Activated T-cell treated with anti-CD3 and anti-CD28 coated beads, Interleukin-2, amount 50 U/mL, for 72 hours (primary cell): ENCODE results near the gene DHRS7. TPM values are rescaled to one million over a fixed set of nuclear protein-coding genes. Genes with fewer than 3 reads are reported as not detected.

Experiments used
- ATAC-seq, 2 donors: fragments of 150-1000 bp; cut with Tn5 transposase; replicated peaks in 1 of 2; 2 replicates each; pipeline ENCODE4 v1.10.0; 2021; ENCODE audit warnings: moderate library complexity in 2 of 2, mild to moderate bottlenecking in 1 of 2
- DNase-seq, 2 donors: peaks; one replicate each; pipeline ENCODE4 v3.0.0; 2021 to 2022; ENCODE audit warnings: mixed read lengths in 1 of 2
- H3K27ac Mint-ChIP-seq: one replicate; pipeline ENCODE4 v1.8.0; 2022; ENCODE audit warnings: mild to moderate bottlenecking, moderate library complexity, mixed read lengths
- H3K27me3 Mint-ChIP-seq: one replicate; pipeline ENCODE4 v1.8.0; 2022; ENCODE audit warnings: low read depth, mixed read lengths
- H3K36me3 Mint-ChIP-seq, 2 donors: one replicate each; pipeline ENCODE4 v1.8.0; 2022; ENCODE audit warnings: mixed read lengths in 2 of 2, mild to moderate bottlenecking in 1 of 2; ENCODE audit not compliant: insufficient read depth in 2 of 2
- H3K4me1 Mint-ChIP-seq: one replicate; pipeline ENCODE4 v1.8.0; 2022; ENCODE audit warnings: low read depth, mixed read lengths
- H3K4me3 Mint-ChIP-seq, 2 donors: one replicate each; pipeline ENCODE4 v1.8.0; 2022; ENCODE audit warnings: mild to moderate bottlenecking in 2 of 2, mixed read lengths in 2 of 2, moderate library complexity in 2 of 2
- H3K9me3 Mint-ChIP-seq, 2 donors: one replicate each; pipeline ENCODE4 v1.8.0; 2022; ENCODE audit warnings: mixed read lengths in 2 of 2
- total RNA-seq, 2 donors: library from RNA; stranded (reverse); gene quantifications; one replicate each; pipeline ENCODE4 v1.2.3, GENCODE V29; 2022

Gene DHRS7
- total RNA-seq, 2 donors from 2014 or later: 71.3 to 79.4 TPM

GRCh38 chr14:60095781-60096450, 69.3 kb downstream of the DHRS7 start:
- DNase-seq: no peak
- Mint-ChIP-seq H3K27ac (no peak overlapping the region), H3K36me3 (peaks cover 10 to 17% of the 10 kb centered on the region in 2 donors), H3K4me1 (peaks cover 33% of the 10 kb centered on the region), H3K9me3 (peaks cover 0 to 2% of the 10 kb centered on the region in 2 donors), H3K27me3 (no peaks in the 10 kb centered on the region), H3K4me3 (no peak overlapping the region)
- ATAC-seq: no peak

DNA sequence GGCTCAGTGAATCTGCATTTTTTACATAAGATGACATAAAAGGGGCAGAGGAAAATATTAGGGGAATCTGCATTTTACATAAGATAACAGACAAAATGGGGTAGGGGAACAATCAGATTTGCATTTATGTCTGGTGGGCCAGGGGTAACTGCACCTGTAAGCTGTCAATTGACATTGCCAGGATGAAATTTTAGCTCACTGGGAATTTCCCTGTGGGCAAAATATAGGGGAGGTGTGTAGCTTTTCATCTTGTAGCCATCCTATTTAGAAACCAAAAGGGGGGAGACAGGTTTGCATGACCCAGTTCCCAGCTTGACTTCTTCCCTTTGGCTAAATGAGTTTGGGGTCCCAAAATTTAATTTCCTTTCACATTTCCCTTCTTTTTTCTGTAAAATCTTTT, 70.0 kb downstream of the DHRS7 start:
- ATAC-seq (no peak), DNase-seq (no peak)
- Mint-ChIP-seq H3K27ac (no peak overlapping the region), H3K36me3 (peaks cover 10 to 17% of the 10 kb centered on the region in 2 donors), H3K9me3 (peaks cover 0 to 2% of the 10 kb centered on the region in 2 donors), H3K4me3 (peak overlapping the region; percentile 20 to 91), H3K4me1 (peaks cover 37% of the 10 kb centered on the region), H3K27me3 (no peaks in the 10 kb centered on the region)

- peak; percentile 12 to 29 for ATAC-seq
- H3K36me3 Mint-ChIP-seq: peaks cover 10 to 17% of the 10 kb centered on the region in 2 donors
- peak overlapping the region; percentile 98 for H3K27ac Mint-ChIP-seq
- peak overlapping the region; percentile 91 to 98 for H3K4me3 Mint-ChIP-seq
- peak; percentile 52 to 54 for DNase-seq
- H3K9me3 Mint-ChIP-seq: peaks cover 0 to 2% of the 10 kb centered on the region in 2 donors
- no peaks in the 10 kb centered on the region for H3K27me3 Mint-ChIP-seq
- H3K4me1 Mint-ChIP-seq: peaks cover 39% of the 10 kb centered on the region
These were observed 70.8 kb downstream of the DHRS7 start for GRCh38 chr14:60094306-60094897.

Other genes with a start within 250 kb of the DHRS7 start
- gene LRRC9, start 245.3 kb downstream of the DHRS7 start, total RNA-seq: not detected
- gene PCNX4, start 73.5 kb downstream of the DHRS7 start, total RNA-seq: 10 to 100 TPM; 36.1 to 45.4 TPM
- gene PPM1A, start 83.8 kb upstream of the DHRS7 start, total RNA-seq: 10 to 100 TPM; 57.3 to 62.9 TPM